Adrenal gland (tissue), 5 donors: ENCODE results near the gene FAF1.

ENCODE experiments used
- POLR2A ChIP-seq, 2 donors: fragments of 450-650 bp; IDR thresholded peaks; one replicate each; pipeline ENCODE4 v1.6.1; 2017; ENCODE audit warnings: antibody characterized with exemption in 2 of 2, mild to moderate bottlenecking in 2 of 2, moderate library complexity in 1 of 2
- TF ChIP-seq, protein P1 (sequence below), 6 experiments: fragments of 450-650 bp in 4 of 6; fragments of 200-600 bp in 2 of 6; sonication (generic) in 1 of 6; IDR thresholded peaks; 1 replicate in 5 of 6; 2 replicates in 1 of 6; pipeline versions ENCODE4 v1.5.1 to v1.8.0; 2016 to 2021; ENCODE audit warnings: antibody characterized with exemption in 6 of 6, mild to moderate bottlenecking in 2 of 6, moderate library complexity in 1 of 6
- donor health status: DM: no; HTN: no; CAD: no.

DNA sequence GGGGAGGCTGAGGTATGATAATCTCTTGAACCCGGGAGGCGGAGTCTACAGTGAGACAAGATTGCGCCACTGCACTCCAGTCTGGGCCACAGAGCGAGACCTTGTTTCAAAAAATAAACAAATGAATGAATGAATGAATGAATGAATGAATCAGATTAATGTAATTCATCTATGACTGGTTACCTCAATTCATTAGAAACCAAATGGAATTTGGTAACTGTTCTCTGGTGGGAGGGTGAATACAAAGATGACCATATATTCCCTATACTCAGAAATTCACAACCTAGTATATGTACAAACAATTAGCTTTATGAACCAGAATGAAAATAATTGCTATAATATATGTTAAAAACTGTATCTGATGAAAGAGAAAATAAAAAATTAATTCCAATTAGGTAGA, 80.9 kb downstream of the FAF1 start:
- TF ChIP-seq, protein P1, sequence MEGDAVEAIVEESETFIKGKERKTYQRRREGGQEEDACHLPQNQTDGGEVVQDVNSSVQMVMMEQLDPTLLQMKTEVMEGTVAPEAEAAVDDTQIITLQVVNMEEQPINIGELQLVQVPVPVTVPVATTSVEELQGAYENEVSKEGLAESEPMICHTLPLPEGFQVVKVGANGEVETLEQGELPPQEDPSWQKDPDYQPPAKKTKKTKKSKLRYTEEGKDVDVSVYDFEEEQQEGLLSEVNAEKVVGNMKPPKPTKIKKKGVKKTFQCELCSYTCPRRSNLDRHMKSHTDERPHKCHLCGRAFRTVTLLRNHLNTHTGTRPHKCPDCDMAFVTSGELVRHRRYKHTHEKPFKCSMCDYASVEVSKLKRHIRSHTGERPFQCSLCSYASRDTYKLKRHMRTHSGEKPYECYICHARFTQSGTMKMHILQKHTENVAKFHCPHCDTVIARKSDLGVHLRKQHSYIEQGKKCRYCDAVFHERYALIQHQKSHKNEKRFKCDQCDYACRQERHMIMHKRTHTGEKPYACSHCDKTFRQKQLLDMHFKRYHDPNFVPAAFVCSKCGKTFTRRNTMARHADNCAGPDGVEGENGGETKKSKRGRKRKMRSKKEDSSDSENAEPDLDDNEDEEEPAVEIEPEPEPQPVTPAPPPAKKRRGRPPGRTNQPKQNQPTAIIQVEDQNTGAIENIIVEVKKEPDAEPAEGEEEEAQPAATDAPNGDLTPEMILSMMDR (IDR thresholded peaks at IDR 0.05): no peak
- TF ChIP-seq POLR2A (IDR thresholded peaks at IDR 0.05): no peak
